Retina (tissue), 1 donor: ENCODE data around the gene MYH7.
"Not testable (repeated sequence)": the region's sequence is repeated elsewhere in the genome, so short reads cannot be mapped to it uniquely, and the experiment has no call there.

Experiments
- DNase-seq: peaks from one replicate; pipeline ENCODE4 v3.0.0-alpha.2; 2016

The MYH7 gene

DNA sequence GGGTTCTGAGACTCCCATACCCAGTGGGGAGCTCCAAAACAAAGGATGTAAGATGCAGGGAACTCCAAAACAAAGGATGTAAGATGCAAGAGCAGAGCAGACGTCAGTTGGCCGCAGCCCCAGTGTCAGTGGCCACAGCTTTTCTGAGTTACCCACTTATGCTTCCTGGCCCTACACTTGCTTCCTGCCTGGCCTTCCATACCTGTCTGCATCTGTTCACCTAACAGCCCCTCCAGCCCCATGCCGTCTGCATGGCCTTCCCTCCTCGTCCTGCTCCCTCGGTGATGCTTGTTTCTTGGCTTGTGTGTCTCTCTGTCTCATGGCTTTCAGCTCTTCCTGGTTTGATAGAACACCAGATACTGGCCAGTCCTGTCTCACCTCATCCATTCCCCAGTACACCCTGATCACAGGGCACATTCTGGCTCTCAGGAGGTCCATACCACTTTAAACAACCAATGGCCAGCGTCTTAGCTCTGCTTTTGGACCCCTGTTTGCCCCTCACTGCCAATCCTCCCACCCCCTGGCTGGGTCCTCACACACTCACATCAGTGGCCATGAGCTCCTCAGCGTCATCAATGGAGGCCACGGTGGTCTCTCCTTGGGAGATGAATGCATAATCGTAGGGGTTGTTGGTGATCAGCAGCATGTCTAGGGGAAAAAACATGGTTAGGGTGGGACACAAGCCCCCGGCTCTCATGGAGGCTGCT lies 5.3 kb downstream of the MYH7 start:
- no peak for DNase-seq

- DNase-seq: no peak
These were observed 6.6 kb downstream of the MYH7 start for GRCh38 chr14:23428686-23429495.

- DNase-seq: not testable (repeated sequence)
These were observed 9.7 kb downstream of the MYH7 start for GRCh38 chr14:23425798-23426197.

DNA sequence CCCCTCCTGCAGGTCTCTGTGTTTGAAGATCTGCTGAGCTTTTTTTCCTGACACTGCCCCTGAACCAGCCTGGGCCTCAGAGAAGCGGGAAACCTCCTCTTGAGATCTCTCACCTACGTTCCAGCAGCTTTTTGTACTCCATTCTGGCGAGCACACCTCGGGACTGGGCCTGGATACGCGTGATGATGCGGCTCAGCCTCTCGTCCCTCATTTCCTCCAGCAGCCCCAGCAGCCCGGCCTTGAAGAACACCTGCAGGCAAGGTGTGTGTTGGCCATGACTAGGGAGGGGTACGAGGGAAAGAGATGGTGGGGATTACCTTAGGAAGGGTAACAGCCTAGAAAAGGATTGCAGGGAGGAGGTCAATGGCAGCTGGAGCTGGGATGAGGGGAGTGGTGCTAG lies 10.3 kb downstream of the MYH7 start:
- DNase-seq: no peak

DNA sequence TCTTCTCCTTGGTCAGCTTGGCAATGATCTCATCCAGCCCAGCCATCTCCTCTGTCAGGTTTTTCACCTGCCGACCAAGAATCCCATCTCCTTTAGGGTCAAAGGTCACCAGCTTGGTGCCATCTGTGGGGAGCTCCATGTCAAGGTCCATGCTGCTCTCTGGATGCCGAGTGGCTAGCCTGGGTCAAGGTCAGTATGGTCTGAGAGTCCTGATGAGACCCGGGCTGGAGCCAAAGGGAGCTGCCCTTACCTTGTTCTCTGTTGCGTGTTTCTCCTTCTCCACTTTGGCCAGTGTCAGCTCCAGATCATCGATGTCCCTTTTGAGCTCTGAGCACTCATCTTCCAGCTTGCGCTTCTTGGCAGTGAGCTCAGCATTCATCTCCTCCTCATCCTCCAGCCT lies 11.8 kb downstream of the MYH7 start:
- DNase-seq: no peak

DNA sequence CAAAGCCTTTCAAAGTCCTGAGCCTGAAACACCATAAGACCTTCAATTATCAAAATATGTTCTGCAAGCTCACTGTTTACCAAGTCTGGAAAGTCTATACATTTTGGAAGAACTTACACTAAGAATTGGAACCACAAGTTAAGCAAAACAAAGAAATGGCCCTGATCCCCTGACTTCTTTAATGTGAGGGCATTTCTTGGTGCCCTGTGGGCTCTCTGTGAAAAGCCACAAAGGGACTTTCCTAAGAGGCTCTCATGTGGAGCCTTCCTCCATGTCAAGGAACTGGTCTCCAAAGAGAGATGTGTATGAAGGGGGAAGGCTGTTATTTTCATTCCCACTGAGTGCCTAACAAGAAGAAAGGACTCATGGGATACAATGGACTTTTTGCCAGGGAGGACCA lies 13.9 kb downstream of the MYH7 start:
- DNase-seq: no peak

- DNase-seq: not testable (repeated sequence)
These were observed 15.8 kb downstream of the MYH7 start for GRCh38 chr14:23419646-23420045.

DNA sequence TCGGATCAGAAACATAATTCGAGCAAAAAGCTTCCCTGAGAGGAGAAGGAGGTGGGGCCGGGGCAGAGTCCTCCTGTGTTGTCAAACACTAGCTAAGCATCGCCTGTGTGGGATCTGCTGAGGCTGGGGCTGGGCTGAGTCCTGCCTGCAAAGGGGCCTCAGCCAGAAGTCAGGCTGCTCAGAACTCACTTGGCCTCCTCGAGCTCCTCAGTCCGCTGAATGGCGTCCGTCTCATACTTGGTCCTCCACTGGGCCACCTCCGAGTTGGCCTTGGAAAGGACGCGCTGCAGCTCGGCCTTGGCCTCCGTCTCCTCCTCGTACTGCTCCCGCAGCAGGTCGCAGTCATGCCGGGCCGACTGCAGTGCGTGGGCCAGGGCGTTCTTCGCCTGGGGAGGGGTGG lies 17.4 kb downstream of the MYH7 start:
- DNase-seq: no peak

DNA sequence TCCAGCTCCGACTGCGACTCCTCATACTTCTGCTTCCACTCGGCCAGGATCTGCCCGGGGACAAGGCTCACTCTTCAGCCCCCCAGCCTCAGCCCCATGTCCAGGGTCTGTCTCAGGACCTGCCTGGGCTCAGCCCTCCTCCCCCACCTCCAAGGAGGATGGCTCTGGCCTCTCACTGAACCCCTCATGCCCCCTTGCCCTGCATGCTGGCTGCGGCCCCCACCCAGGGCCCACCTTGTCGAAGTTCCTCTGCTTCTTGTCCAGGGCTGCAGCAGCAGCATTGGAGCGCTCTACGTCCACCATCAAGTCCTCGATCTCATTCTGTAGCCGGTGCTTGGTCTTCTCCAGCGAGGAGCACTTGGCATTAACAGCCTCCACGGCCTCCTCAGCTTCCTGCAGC lies 18.2 kb downstream of the MYH7 start:
- DNase-seq: not testable (repeated sequence)

- DNase-seq: no peak
These were observed 18.7 kb downstream of the MYH7 start for GRCh38 chr14:23416801-23417200.

DNA sequence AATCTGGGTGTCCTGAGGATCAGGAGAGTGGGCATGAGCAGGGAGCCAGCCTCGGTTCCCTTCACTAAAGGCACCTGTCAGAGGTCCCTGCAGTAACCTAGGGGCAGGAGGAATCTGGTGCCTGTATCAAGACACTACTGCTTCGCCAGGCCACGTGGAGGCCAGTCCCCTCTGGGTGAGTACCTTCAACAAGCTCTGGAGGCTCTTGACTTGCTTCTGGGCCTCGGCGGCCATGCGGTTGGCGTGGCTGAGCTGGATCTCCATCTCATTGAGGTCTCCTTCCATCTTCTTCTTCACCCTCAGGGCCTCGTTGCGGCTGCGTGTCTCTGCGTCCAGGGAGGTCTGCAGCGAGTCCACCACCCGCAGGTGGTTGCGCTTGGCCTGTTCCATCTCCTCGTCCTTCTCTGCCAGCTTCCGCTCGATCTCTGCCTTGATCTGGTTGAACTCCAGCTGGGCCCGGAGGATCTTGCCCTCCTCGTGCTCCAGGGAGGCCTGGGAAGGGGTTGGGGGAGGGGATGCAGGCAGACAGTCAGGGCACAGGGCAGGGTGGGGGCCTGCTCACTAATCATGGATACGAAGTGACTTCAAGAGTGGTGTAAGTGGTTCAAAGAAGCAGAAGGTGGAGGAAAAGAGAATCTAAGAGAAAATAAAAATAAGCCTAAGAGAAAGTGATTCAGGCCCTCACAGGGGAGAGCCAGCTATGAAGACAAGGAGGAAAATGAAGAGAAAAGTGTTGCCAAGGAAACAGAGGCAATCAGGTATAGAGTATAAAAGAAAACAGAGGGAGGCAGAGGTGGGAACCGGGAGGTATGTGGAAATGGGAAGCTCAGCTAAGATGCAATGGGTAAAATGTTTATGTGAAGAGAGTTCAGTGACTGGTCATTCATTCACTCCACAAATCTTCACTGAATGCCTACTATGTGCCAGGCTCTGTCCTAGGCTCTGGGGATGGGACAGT lies 19.4 kb downstream of the MYH7 start:
- no peak for DNase-seq

DNA sequence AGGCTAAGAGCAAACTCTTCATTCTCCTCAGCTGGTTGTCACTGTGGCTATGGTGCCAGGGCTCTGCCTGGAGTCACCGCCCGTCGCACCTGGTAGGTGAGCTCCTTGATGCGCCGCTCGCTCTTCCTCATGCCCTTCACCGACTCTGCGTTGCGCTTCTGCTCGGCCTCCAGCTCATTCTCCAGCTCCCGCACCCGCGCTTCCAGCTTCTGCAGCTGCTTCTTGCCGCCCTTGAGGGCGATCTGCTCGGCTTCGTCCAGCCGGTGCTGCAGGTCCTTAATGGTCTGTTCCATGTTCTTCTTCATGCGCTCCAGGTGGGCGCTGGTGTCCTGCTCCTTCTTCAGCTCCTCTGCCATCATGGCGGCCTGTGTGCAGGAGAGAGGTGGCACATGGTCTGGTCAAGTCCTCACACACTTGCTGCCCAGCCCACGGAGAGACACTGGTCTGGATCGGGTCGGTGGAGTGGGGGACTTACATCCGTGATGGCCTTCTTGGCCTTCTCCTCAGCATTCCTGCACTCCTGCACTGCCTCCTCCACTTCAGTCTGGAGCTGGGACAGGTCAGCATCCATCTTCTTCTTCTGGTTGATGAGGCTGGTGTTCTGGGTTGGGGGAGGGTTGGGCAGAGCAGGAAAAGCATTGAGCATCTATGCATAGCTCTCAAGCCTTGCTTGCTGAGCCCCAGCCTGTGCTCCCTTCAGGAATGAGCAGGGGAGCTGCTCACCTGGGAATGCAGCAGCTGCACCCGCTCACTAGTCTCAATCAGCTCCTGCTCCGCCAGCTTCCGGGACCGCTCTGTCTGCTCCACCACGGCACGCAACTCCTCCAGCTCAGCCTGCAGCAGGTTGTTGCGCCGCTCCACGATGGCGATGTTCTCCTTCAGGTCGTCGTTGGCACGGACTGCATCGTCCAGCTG lies 20.3 kb downstream of the MYH7 start:
- no peak for DNase-seq

GRCh38 chr14:23414254-23414653 lies 21.2 kb downstream of the MYH7 start:
- DNase-seq: no peak

- DNase-seq: no peak
These were observed 21.8 kb downstream of the MYH7 start for GRCh38 chr14:23413681-23414080.

DNA sequence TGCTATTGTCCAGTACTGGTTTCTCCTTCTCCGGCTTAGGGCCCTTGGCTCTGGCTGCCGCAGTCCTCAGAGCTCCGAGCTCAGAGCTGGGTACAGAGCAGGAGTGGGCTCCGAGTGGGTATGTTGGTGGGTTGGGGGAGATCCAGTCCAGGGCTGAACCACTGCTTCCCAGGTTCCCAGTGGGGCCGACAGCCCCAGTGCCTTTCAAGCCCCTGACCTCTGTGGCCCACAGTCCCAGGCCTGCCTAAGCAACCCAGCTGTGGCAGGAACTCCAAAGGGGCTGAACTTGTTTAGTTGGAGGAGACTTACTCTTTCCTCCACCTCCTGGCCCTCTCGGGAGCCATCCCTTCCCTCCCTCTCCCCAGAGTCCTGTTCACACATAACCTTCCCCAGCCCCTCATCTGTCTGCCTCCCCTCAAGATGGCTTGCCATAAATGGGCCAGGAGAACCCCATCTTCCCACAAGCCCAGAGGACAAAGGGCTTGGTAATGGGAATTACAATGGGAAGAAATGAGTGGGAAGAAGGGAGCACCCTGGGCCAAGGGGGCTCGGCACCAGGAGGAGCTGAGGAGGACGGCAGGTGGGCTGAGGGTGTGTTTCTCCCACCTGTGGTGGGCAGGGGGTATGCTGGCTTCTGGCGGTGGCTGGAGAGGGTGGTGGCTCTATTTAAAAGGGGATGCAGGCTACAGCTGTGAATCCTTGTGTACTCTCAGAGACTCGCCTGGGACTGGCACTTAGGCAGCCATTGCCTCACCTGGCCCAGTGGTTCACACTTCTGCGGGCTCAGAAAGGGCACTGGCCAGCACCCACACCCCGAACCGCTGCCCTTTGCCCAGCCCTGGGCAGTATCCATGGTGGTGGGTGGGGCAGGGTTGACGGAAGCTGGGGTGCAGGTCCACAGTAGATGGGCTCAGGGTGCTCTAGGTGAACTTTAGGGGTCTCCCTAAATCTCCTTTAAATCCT lies 23.6 kb downstream of the MYH7 start:
- DNase-seq: no peak

DNA sequence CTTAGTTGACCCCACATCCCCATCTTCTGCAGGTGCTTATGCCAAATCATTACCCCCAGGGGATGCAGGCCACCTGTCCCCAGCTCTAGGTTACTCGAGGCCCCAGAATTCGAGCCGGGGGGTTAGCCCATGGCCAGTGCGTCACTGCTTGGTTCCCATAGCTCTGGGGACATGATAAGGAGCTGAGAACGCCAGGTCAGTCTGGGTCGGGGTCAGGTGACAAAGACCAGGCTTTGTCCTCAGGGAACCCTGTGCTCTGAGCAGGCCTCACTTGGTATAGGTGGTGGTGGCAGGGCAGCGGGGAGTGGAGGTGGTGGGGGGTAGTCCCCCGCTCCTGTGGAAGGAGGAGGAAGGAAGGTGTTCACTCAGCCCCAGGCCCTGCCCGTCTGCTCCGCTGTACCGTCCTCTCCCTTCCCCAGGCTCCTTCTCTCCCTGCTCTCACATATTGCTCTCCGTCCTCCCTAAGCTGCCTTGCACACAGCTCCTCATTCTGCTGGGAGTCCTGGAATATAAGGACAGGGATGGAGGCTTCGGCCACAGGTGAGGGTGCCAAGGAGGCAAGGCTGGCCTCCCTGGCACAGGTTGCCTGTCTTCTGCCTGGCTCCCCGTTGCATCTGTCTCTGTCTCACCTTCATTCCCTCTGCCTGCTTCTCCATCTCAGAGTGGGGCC lies 25.4 kb downstream of the MYH7 start:
- DNase-seq: no peak

DNA sequence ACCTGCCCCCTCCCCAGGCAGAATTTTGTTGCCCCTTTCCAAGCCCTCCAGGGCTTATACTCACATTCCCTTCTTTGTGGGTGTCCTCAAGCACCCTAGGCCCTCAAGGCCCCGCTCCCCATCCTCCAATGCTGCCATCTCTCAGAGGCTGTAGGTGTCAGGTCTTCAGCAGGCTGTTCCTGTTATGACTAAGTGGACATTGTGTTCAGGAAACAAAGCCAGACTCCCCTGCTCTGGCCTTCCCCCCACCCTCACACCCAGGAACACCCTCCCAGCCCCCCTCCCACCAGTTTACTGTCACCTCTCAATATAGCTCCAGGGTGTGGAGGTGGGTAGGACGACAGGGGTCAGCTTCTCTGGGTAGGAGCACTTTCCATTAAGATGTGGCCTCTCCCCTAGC lies 26.0 kb downstream of the MYH7 start:
- no peak for DNase-seq

- DNase-seq: no peak
These were observed 27.2 kb downstream of the MYH7 start for GRCh38 chr14:23408307-23408630.

GRCh38 chr14:23407516-23408306 lies 27.7 kb downstream of the MYH7 start, which contains the start of gene MYH6:
TSS of gene MYH6 (minus strand) at chr14:23408273. CDS start at chr14:23407223, 1,050 bp downstream.
- DNase-seq: no peak
